ENCODE data around the gene ENTPD6. TPM values are rescaled to one million over a fixed set of nuclear protein-coding genes. Genes with fewer than 3 reads are reported as not detected.

Gene ENTPD6
- total RNA-seq, 4 donors from 2014 or later: 20.7 to 47.2 (median 30.7) TPM

- H3K36me3 ChIP-seq: no peaks in the 10 kb centered on the region
Measured at GRCh38 chr20:25216199-25216945, 20.9 kb downstream of the ENTPD6 start.

GRCh38 chr20:25217161-25218108, 21.9 kb downstream of the ENTPD6 start:
- H3K4me3 ChIP-seq: no peak overlapping the region
- no peak overlapping the region for H3K27ac ChIP-seq
- no peak for TF ChIP-seq CTCF (IDR thresholded peaks at IDR 0.05)
- no peak for TF ChIP-seq POLR2A (IDR thresholded peaks at IDR 0.05)
- no peaks in the 10 kb centered on the region for H3K36me3 ChIP-seq
- H3K9me3 ChIP-seq: no peaks in the 10 kb centered on the region
- intact Hi-C loops (cut with DNase I; ENCODE audit: low total_unique reads): no loop called here
- H3K27me3 ChIP-seq: no peaks in the 10 kb centered on the region
- peak in 1 of 2 donors; percentile 9 for DNase-seq
- no peaks in the 10 kb centered on the region for H3K4me1 ChIP-seq

More at GRCh38 chr20:25216199-25216945, 20.9 kb downstream of the ENTPD6 start:
- intact Hi-C loops (cut with DNase I; ENCODE audit: low total_unique reads): no loop called here
- Histone ChIP-seq H3K4me3 (no peak overlapping the region), H3K27me3 (no peaks in the 10 kb centered on the region), H3K27ac (no peak overlapping the region), H3K9me3 (no peaks in the 10 kb centered on the region), H3K4me1 (no peaks in the 10 kb centered on the region)
- no peak for TF ChIP-seq CTCF (IDR thresholded peaks at IDR 0.05)
- TF ChIP-seq POLR2A (IDR thresholded peaks at IDR 0.05): no peak
- DNase-seq: peak; percentile 9 to 43

- no peaks in the 10 kb centered on the region for H3K9me3 ChIP-seq
- no peaks in the 10 kb centered on the region for H3K36me3 ChIP-seq
- no peaks in the 10 kb centered on the region for H3K27me3 ChIP-seq
- H3K4me1 ChIP-seq: no peaks in the 10 kb centered on the region
- peak in 1 of 2 donors; percentile 4 for DNase-seq
- H3K4me3 ChIP-seq: no peak overlapping the region
- intact Hi-C loops (cut with DNase I; ENCODE audit: low total_unique reads): no loop called here
- TF ChIP-seq CTCF (IDR thresholded peaks at IDR 0.05): no peak
- TF ChIP-seq POLR2A (IDR thresholded peaks at IDR 0.05): no peak
- H3K27ac ChIP-seq: no peak overlapping the region
Measured at GRCh38 chr20:25218109-25218486, 22.6 kb downstream of the ENTPD6 start.

GRCh38 chr20:25218492-25218891, 23.0 kb downstream of the ENTPD6 start:
- TF ChIP-seq CTCF (IDR thresholded peaks at IDR 0.05) (no peak), POLR2A (IDR thresholded peaks at IDR 0.05) (no peak)
- Histone ChIP-seq H3K36me3 (no peaks in the 10 kb centered on the region), H3K27me3 (no peaks in the 10 kb centered on the region), H3K27ac (no peak overlapping the region), H3K4me1 (no peaks in the 10 kb centered on the region), H3K4me3 (no peak overlapping the region), H3K9me3 (no peaks in the 10 kb centered on the region)
- intact Hi-C loops (cut with DNase I; ENCODE audit: low total_unique reads): no loop called here
- DNase-seq: peak in 1 of 2 donors; percentile 13

- Histone ChIP-seq H3K27ac (no peak overlapping the region), H3K27me3 (no peaks in the 10 kb centered on the region), H3K36me3 (no peaks in the 10 kb centered on the region), H3K9me3 (no peaks in the 10 kb centered on the region), H3K4me3 (no peak overlapping the region), H3K4me1 (no peaks in the 10 kb centered on the region)
- TF ChIP-seq POLR2A (IDR thresholded peaks at IDR 0.05) (no peak), CTCF (IDR thresholded peaks at IDR 0.05) (no peak)
- DNase-seq: peak in 1 of 2 donors; percentile 4
- intact Hi-C loops (cut with DNase I; ENCODE audit: low total_unique reads): no loop called here
Measured at GRCh38 chr20:25219365-25219764, 23.9 kb downstream of the ENTPD6 start.

Data from uterus (tissue), 4 donors.